Stimulated activated CD4-positive, alpha-beta T cell treated with anti-CD3 and anti-CD28 coated beads, Interleukin-12 subunit alpha, Interleukin-12 subunit beta, amount 100 ng/mL, for 24 hours (primary cell): Measurements from ENCODE around the gene CCDC60.

ENCODE experiments used
- DNase-seq, 2 experiments: peaks; one replicate each; pipeline ENCODE4 v3.0.0-alpha.2; 2020; ENCODE audit warnings: low read depth in 2 of 2

Gene CCDC60

DNA sequence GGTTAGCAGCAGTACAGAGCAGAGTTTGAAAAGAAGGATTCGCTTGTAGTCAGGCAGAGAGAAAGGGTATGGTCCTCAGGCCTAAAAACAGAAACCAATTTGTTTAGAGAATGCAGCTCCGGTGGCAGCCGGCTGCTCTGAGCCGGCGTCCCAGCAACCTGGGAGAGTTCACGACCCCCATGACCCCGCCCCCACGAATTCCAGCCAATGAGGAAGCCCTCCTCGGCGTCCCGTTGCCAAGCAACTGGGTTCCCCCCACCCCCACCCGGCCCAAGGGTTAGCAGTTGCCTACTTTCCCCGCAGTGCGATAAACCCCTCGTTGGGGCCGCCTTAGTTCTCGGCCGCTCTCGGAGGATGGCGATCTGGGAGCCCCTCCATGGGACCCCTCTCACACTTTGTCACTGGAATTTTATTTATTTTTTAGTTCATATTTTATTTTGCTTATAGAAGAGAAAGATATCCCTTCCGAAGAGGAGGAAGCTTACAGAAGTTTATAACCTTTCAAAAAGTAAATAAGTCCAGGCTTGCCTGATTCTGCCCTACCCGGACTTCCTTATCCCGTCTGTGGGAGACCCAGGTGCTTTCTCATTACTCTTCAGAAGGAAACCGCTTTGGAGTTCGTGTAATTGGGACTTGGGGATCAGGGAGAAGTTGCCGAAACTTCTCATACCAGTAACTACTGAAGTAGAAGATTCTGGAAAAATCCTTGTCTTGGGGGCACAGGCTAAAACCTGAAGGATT lies at the start of gene CCDC60:
Gene CCDC60, plus strand, starts transcription at position 300 of the 741 bp plus-strand sequence. CDS start 448 bp downstream, outside the sequence.
- no peak for DNase-seq

DNA sequence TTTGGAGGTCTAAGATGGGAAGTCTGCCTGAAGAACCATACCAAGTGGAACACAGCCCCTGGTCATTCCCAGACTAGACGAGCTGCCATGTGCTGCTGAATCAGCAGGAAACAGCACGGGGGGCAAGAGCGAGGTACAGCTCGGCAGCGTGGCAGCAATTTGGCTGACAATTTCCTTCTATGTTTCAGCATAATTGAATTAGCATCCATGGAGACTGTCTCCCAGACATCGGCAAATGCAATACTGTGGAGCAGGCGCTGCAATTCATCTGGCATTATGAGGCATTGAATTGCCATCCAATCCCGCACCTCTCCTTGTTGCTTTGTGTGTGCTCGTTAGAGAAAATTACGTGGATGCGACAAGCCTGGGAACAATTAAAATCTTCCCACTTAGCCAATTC lies 46.0 kb upstream of the CCDC60 start:
- DNase-seq, result no peak

- DNase-seq, result no peak
Observed at GRCh38 chr12:119292893-119293630, 41.5 kb upstream of the CCDC60 start.

DNA sequence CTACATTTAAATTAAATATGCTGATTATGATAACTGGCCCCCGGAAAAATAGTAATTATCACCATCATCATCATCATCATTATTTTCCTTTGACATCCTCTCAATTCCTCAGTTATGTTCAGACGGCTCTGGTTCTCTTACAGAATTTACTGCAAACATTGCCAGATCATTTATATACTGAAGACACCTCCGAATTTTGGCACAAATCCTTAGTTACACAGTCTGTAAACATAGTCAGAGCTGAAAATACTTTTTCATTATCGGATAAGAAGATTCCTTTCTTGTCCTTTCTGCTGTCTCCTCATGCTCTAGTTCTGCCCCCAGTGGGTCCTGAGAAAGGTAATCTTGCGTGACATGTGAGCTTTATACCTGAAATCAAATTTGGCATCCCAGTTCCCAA lies 40.3 kb upstream of the CCDC60 start:
- DNase-seq, result no peak

- DNase-seq, result no peak
Observed at GRCh38 chr12:119296535-119296934, 38.0 kb upstream of the CCDC60 start.

GRCh38 chr12:119299130-119299529 lies 35.4 kb upstream of the CCDC60 start:
- no peak for DNase-seq

DNA sequence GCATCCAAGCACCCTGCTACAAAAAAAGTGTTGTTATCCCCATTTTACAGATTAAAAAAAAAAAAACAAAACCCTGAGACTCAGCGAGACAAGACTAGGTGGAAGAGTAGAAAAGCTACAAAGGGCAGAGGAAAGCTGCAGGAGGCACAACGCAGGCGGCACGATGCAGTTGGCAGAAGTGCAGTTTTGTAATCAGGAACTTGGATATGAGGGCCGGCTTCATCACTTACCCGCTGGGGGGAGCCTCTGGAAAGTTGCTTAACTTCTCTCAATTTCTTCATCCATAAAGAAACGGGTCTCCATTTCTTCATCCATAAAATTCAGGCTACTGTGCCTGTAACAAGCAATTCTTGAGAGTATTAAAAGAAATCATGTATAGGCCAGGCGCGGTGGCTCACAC lies 33.1 kb upstream of the CCDC60 start:
- DNase-seq, result no peak

DNA sequence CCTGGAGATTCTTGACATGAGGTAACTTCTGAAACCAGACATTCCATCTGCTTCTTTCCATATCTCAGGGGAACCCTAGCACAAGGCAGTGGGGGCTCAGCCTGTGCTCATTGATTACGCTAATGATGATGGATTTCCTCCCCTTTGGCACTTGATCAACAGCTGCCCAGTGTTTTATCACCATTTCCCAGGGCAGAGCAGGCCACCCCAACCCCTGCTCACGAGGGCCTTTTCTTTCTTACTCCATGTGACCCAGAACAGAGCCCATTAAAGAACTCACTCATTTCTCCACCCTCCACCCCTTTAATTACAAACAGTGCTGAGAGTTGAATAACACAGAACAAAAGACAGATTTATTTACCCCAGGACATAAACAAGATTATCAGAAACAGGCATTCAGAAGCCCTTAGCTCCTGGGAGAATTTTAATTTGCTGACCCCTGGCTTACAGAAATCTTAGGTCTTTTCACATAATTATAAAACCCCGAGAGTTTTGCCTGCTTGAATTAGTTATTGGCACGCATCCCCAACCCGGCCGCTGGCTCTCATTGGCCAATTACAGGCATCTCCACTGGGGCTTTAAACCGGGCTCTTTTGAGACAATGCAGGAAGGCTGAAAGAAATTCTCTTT lies 32.0 kb upstream of the CCDC60 start:
- no peak for DNase-seq

GRCh38 chr12:119306593-119306992 lies 27.9 kb upstream of the CCDC60 start:
- DNase-seq, result no peak

GRCh38 chr12:119307747-119308146 lies 26.8 kb upstream of the CCDC60 start:
- no peak for DNase-seq

- no peak for DNase-seq
Observed at GRCh38 chr12:119308708-119309456, 25.6 kb upstream of the CCDC60 start.

DNA sequence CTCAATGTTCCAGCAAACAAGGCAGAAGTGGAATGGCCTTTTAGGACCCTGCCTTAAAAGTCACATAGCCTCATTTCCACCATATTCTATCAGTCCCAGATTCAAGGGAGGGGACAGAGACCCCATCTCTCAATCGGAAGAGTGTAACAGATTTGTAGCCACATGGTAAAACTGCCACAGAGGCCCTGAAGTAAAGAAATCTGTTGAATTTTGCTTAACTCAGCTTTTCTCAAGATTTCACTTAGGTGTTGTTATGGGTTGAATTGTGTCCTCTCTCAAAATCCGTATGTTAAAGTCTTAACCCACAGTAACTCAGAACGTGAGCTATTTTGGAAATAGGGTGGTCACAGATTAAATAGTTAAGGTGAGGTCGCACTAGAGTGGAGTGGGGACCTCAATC lies 22.7 kb upstream of the CCDC60 start:
- no peak for DNase-seq

- DNase-seq, result no peak
Observed at GRCh38 chr12:119312904-119313303, 21.6 kb upstream of the CCDC60 start.

GRCh38 chr12:119314290-119314689 lies 20.2 kb upstream of the CCDC60 start:
- DNase-seq, result no peak

GRCh38 chr12:119319638-119320037 lies 14.9 kb upstream of the CCDC60 start:
- no peak for DNase-seq

DNA sequence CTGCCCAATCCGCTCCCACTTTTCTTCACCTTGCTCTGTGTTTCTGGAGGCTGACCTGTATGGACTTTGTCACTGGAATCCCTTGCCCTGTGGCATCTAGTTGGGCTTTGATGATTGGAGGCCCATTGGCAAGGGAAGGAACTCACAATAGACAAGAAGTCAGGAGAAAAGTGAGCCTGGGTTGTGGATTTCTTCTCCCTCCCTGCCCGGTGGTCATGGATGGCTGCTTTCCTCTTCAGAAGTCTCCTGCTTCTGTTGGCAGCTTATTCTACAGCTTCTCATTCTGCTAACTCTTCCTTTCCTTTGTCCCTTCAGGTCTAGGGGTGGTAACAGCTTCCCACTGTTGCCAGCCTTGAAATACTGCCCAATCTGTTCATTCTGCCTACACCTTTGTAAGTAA lies 13.9 kb upstream of the CCDC60 start:
- DNase-seq, result no peak

DNA sequence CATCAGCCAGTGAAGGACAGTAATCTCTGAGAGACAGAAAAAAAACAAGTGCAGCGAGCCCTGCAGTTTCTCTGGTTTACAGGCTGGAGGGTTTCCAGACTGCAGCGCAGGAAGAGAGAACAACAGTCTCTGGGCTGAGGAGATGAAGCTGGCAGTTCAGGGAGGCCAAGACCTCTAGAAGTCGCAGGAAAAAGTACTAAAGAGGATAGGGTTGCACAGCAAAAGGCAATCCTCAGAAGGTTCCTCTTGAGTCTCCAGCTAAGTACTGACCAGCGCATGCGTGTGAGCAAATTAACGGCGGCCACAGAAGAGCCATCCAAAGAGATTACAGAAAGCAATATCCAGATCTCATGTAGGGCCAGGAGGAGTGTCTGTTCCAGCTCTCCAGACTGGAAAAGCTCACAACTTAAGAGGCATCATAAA lies 12.2 kb upstream of the CCDC60 start:
- DNase-seq, result no peak

DNA sequence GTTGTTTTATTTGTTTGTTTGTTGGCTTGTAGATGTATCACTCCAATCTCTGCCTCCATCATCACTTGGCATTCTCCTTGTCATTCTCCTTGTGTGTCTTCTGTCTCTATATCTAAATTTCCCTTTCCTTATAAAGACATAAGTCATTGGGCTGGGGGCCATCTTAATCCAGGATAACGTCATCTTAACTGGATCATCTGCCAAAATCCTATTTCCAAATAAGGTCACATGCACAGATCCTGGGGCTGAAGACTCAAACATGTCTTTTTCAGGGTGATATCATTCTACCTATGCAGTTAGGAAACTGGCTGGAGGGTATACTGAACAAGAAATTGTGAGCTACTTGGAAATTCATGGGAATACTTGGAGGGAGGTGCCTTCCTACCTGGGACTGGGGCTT lies 8.7 kb upstream of the CCDC60 start:
- no peak for DNase-seq

- DNase-seq, result no peak
Observed at GRCh38 chr12:119326341-119326740, 8.2 kb upstream of the CCDC60 start.

- DNase-seq, result no peak
Observed at GRCh38 chr12:119327471-119327870, 7.1 kb upstream of the CCDC60 start.

GRCh38 chr12:119328111-119328510 lies 6.4 kb upstream of the CCDC60 start:
- no peak for DNase-seq
